Endothelial cell of umbilical vein (primary cell): ENCODE measurements around the gene PRRC1. TPM values are rescaled to one million over a fixed set of nuclear protein-coding genes. Genes with fewer than 3 reads are reported as not detected.

Experiments used
- BruUV-seq: library from RNA; stranded (reverse); fragments of 400-500 nt; replicated peaks from 2 replicates; lab custom pipeline; 2021; lab: Mats Ljungman, UMichigan
- CTCF ChIA-PET: fragments of 300-600, 350-600 bp; sonication (Branson Sonifier 250); formaldehyde crosslinking; loops from one replicate; lab custom pipeline; 2021; ENCODE audit warnings: antibody characterized with exemption, inconsistent platforms; lab: Charles Lee
- POLR2A ChIA-PET: fragments of 300-600, 350-600 bp; sonication (Branson Sonifier 250); formaldehyde crosslinking; loops from one replicate; lab custom pipeline; 2021; ENCODE audit warnings: antibody characterized with exemption, inconsistent platforms; lab: Charles Lee
- DNase-seq: peaks from one replicate; pipeline ENCODE4 v3.0.0-alpha.2; 2011; ENCODE audit warnings: low read depth, low spot score
- FAIRE-seq: peaks from 2 replicates; lab custom pipeline; 2011; peaks lifted over from hg19 to GRCh38; lab: Jason Lieb, UNC
- H2AFZ ChIP-seq: 2 replicates; pipeline ENCODE4 v1.6.0; 2012; ENCODE audit warnings: low read depth, low read length, control low read depth, inconsistent platforms
- H3K27ac ChIP-seq: 2 replicates; pipeline ENCODE4 v1.5.1; 2011; ENCODE audit warnings: low read depth, mild to moderate bottlenecking, control low read depth, low read length, moderate library complexity; ENCODE audit not compliant: insufficient read depth
- H3K27me3 ChIP-seq, 2 experiments: 2 replicates each; pipeline versions ENCODE4 v1.6.0 to v1.6.1; 2011; ENCODE audit warnings: low read length in 2 of 2, mixed read lengths in 1 of 2; ENCODE audit not compliant: control insufficient read depth in 2 of 2, insufficient read depth in 2 of 2
- H3K36me3 ChIP-seq, 2 experiments: 2 replicates in 1 of 2; 3 replicates in 1 of 2; pipeline ENCODE4 v1.5.1; 2011; ENCODE audit warnings: low read length in 2 of 2, mild to moderate bottlenecking in 1 of 2, moderate library complexity in 1 of 2; ENCODE audit not compliant: control insufficient read depth in 2 of 2, insufficient read depth in 2 of 2; ENCODE audit errors: extremely low read depth in 1 of 2
- H3K4me1 ChIP-seq: 3 replicates; pipeline ENCODE4 v1.5.1; 2011; ENCODE audit warnings: mild to moderate bottlenecking, low read length; ENCODE audit not compliant: control insufficient read depth, insufficient read depth; ENCODE audit errors: extremely low read depth
- H3K4me2 ChIP-seq: 2 replicates; pipeline ENCODE4 v1.6.1; 2011; ENCODE audit warnings: low read length, control low read depth, mixed read lengths; ENCODE audit not compliant: insufficient read depth
- H3K4me3 ChIP-seq, 3 experiments: fragments of 200-600 bp in 1 of 3; sonication (generic), shearing (Covaris generic) in 1 of 3; replicated peaks in 1 of 3; 2 replicates each; pipeline ENCODE4 v1.5.1; 2011 to 2016; ENCODE audit warnings: control low read depth in 3 of 3, low read length in 3 of 3, mild to moderate bottlenecking in 2 of 3, inconsistent platforms in 1 of 3, low read depth in 1 of 3, moderate library complexity in 1 of 3; ENCODE audit not compliant: insufficient read depth in 1 of 3
- H3K79me2 ChIP-seq: 2 replicates; pipeline ENCODE4 v1.6.0; 2012; ENCODE audit warnings: low read length, inconsistent platforms; ENCODE audit not compliant: control insufficient read depth, insufficient read depth
- H3K9ac ChIP-seq: replicated peaks from 2 replicates; pipeline ENCODE3; 2011; ENCODE audit warnings: low read length, control low read depth; ENCODE audit not compliant: insufficient read depth; ENCODE audit errors: extremely low read depth
- H3K9me1 ChIP-seq: replicated peaks from 3 replicates; pipeline ENCODE4 v1.6.0; 2011; ENCODE audit warnings: mild to moderate bottlenecking, low read length; ENCODE audit not compliant: control insufficient read depth, insufficient read depth; ENCODE audit errors: extremely low read depth
- H3K9me3 ChIP-seq: replicated peaks from 2 replicates; pipeline ENCODE4 v1.5.1; 2012; ENCODE audit warnings: low read length, inconsistent platforms; ENCODE audit not compliant: control insufficient read depth, insufficient read depth
- H4K20me1 ChIP-seq: replicated peaks from 2 replicates; pipeline ENCODE3; 2011; ENCODE audit warnings: mild to moderate bottlenecking, low read length; ENCODE audit not compliant: control insufficient read depth, insufficient read depth; ENCODE audit errors: extremely low read depth
- CTCF ChIP-seq, 2 donors: IDR thresholded peaks; 1 replicate in 1 of 2; 2 replicates in 1 of 2; pipeline ENCODE4 v1.5.1; 2011; ENCODE audit warnings: low read length in 2 of 2, mild to moderate bottlenecking in 2 of 2, moderate library complexity in 2 of 2, control low read depth in 1 of 2, inconsistent platforms in 1 of 2, low read depth in 1 of 2; ENCODE audit not compliant: insufficient read depth in 1 of 2; ENCODE audit errors: extremely low read depth in 1 of 2
- EZH2 ChIP-seq: IDR thresholded peaks from 2 replicates; pipeline ENCODE4 v1.6.1; 2012; ENCODE audit warnings: borderline replicate concordance, low read depth, mild to moderate bottlenecking, moderate library complexity, low read length, inconsistent platforms; ENCODE audit not compliant: severe bottlenecking
- FOS ChIP-seq: IDR thresholded peaks from 2 replicates; pipeline ENCODE4 v1.6.1; 2011; ENCODE audit warnings: mild to moderate bottlenecking, low read length, moderate library complexity, borderline replicate concordance; ENCODE audit not compliant: insufficient read depth
- GATA2 ChIP-seq: IDR thresholded peaks from 2 replicates; pipeline ENCODE4 v1.7.0; 2011; ENCODE audit warnings: low read depth, mild to moderate bottlenecking, moderate library complexity, mixed read lengths, low read length; ENCODE audit not compliant: insufficient read length, insufficient read depth
- JUN ChIP-seq: IDR thresholded peaks from 2 replicates; pipeline ENCODE4 v1.6.1; 2011; ENCODE audit warnings: borderline replicate concordance, low read depth; ENCODE audit not compliant: insufficient read length, insufficient read depth
- MYC ChIP-seq: IDR thresholded peaks from one replicate; pipeline ENCODE4 v1.6.1; 2011; ENCODE audit warnings: mild to moderate bottlenecking, low read depth, low read length
- POLR2A ChIP-seq: IDR thresholded peaks from 2 replicates; pipeline ENCODE4 v1.6.1; 2012; ENCODE audit warnings: low read depth, mild to moderate bottlenecking, control low read depth, low read length
- dilution Hi-C: fragments of 300-500 bp; cut with MboI; formaldehyde crosslinking; loops from one replicate; pipeline ENCODE4 v1.15.0; 2019; ENCODE audit warnings: low sequenced_read_pairs; ENCODE audit not compliant: extremely low pct_ligation_motif_present
- intact Hi-C: fragments of 100-400 bp; cut with micrococcal nuclease; formaldehyde crosslinking; loops from one replicate; pipeline ENCODE4 v1.10.0; 2022
- polyA plus RNA-seq, 4 experiments: library from polyadenylated mRNA; depleted of rRNA in 3 of 4; stranded (reverse) in 3 of 4; unstranded in 1 of 4; fragments of >200 nt; gene quantifications; 2 replicates each; pipeline versions ENCODE4 v1.2.1 to v1.2.3, GENCODE V29; 2011 to 2012; ENCODE audit warnings: missing spikeins in 1 of 4
- total RNA-seq: library from RNA; stranded (reverse); gene quantifications from 2 replicates; pipeline ENCODE4 v1.2.3, GENCODE V29; 2021
- TF ChIP-seq, protein P1 (sequence below): IDR thresholded peaks from 2 replicates; pipeline ENCODE4 v1.6.1; 2011; ENCODE audit not compliant: insufficient read depth, insufficient read length

Gene PRRC1
- total and polyA plus RNA-seq, 2 donors (not counting 3 experiments of a cell fraction or from before 2014, with no cell fraction given) = 64.4 to 77.6 TPM

- intact Hi-C loops = loop anchor here (2.0 kb wide), 3 partner anchors 181 to 517 kb away; partner anchors contain the start of gene SLC12A2
- Histone ChIP-seq H3K4me1 (no peaks in the 10 kb centered on the region), H3K9me3 (no peaks in the 10 kb centered on the region), H3K79me2 (no peaks in the 10 kb centered on the region), H3K36me3 (no peaks in the 10 kb centered on the region), H3K4me3 (no peak overlapping the region), H3K9me1 (no peaks in the 10 kb centered on the region), H2AFZ (no peak overlapping the region), H4K20me1 (no peaks in the 10 kb centered on the region), H3K4me2 (no peak overlapping the region), H3K27ac (no peak overlapping the region), H3K9ac (no peak overlapping the region), H3K27me3 (peaks cover 25 to 27% of the 10 kb centered on the region in 2 experiments)
- dilution Hi-C loops = no loop called here
- no peak for DNase-seq
- FAIRE-seq = no peak
- no peak for TF ChIP-seq CTCF (IDR thresholded peaks at IDR 0.05; ENCODE audit: extremely low read depth in 1 of 2, insufficient read depth in 1 of 2, low read depth in 1 of 2, low read length in 2 of 2)
- no peak for TF ChIP-seq GATA2
- TF ChIP-seq, protein P1, sequence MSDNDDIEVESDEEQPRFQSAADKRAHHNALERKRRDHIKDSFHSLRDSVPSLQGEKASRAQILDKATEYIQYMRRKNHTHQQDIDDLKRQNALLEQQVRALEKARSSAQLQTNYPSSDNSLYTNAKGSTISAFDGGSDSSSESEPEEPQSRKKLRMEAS = no peak
- no peak for TF ChIP-seq JUN
- no peak for TF ChIP-seq POLR2A
- no peak for TF ChIP-seq EZH2
- no peak for TF ChIP-seq MYC
- no peak for TF ChIP-seq FOS
- ChIA-PET CTCF (interaction anchor here (2.1 kb wide), 1 partner anchor 634 kb away, joined by 19 read pairs; no protein-coding TSS in a partner anchor), POLR2A (no interaction called here)
- BruUV-seq = no TSS peak
Measured at GRCh38 chr5:127565586-127566270, 48.3 kb downstream of the PRRC1 start.
